Skin of body (tissue), 1 donor: ENCODE measurements around the gene ZNF274. TPM values are rescaled to one million over a fixed set of nuclear protein-coding genes. Genes with fewer than 3 reads are reported as not detected.

ENCODE experiments used
- total RNA-seq: library from RNA; depleted of rRNA; stranded (reverse); fragments of >200 nt; gene quantifications from one replicate; pipeline ENCODE4 v1.2.3, GENCODE V29; 2014

ZNF274 gene
- total RNA-seq, 1 donor from 2014 or later: 14.0 TPM

Other genes with a start within 250 kb of the ZNF274 start
- gene ZNF418, start 247.7 kb upstream of the ZNF274 start, total RNA-seq: 8.6 TPM
- 9.6 TPM for gene ZNF256, start 235.4 kb upstream of the ZNF274 start, total RNA-seq
- 0.89 TPM for gene C19orf18, start 208.5 kb upstream of the ZNF274 start, total RNA-seq
- gene ZNF606, start 180.2 kb upstream of the ZNF274 start, total RNA-seq: 18.0 TPM
- 0.30 TPM for gene ZSCAN1, start 149.0 kb upstream of the ZNF274 start, total RNA-seq
- 9.5 TPM for gene ZNF135, start 123.8 kb upstream of the ZNF274 start, total RNA-seq
- 50.3 TPM for gene ZSCAN18, start 84.8 kb upstream of the ZNF274 start, total RNA-seq
- 11.8 TPM for gene ZNF329, start 32.3 kb upstream of the ZNF274 start, total RNA-seq
- gene ZNF544, start 45.9 kb downstream of the ZNF274 start, total RNA-seq: 31.3 TPM
- gene ZNF8, start 95.9 kb downstream of the ZNF274 start, total RNA-seq: 6.7 TPM
- gene ERVK3-1, start 122.3 kb downstream of the ZNF274 start, total RNA-seq: 38.9 TPM
- gene ZSCAN22, start 143.9 kb downstream of the ZNF274 start, total RNA-seq: 2.8 TPM
- 5.1 TPM for gene A1BG, start 170.4 kb downstream of the ZNF274 start, total RNA-seq
- 1.6 TPM for gene ZNF497, start 179.7 kb downstream of the ZNF274 start, total RNA-seq
- gene ZNF837, start 198.0 kb downstream of the ZNF274 start, total RNA-seq: 0.69 TPM
- gene RPS5, start 204.2 kb downstream of the ZNF274 start, total RNA-seq: 1,739 TPM
- gene RNF225, start 212.6 kb downstream of the ZNF274 start, total RNA-seq: 0.99 TPM
- 8.4 TPM for gene ZNF584, start 225.6 kb downstream of the ZNF274 start, total RNA-seq